HG03196 (cell line): Measurements from ENCODE around the gene FRMD4A.
"Not testable (repeated sequence)": the region's sequence is repeated elsewhere in the genome, so short reads cannot be mapped to it uniquely, and the experiment has no call there.

Source experiments
- ATAC-seq: cut with Tn5 transposase; IDR thresholded peaks from one replicate; pipeline ENCODE4 v1.9.1; 2021; ENCODE audit not compliant: unreplicated experiment

FRMD4A gene

DNA sequence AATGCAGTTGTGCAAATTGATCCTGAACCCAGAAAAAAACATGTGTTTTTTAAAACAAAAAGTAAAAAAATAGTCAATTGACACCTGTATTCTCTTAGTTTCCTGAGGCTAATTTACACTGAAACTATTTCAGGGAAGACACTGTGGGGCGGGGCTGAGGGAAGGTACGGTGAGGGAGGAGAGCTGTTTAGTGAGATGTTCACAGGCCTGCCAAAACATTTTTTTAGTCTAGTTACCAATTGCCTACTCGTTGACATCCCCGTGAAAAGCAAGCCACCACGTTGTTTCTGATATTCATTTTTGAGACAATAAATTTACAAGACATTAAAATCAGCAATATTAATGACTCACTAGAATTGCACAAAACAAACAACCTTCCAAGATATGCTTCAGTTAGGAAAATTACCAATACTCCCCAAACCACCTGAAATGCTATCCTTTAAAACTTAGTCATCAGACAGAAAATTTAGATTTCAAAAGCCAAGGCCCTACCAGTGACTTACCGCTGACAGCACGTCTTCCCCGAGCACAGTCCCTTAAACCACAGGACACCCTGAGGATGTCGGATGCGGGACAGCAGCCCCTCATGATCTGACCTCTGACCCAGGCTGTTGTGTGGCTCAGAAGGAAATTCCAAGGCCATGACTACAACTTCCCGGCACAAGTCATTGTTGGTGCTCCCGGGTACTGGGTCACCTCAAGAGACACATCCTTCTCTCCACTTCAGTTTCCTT is 464.8 kb downstream of the FRMD4A start:
- ATAC-seq, result no peak

DNA sequence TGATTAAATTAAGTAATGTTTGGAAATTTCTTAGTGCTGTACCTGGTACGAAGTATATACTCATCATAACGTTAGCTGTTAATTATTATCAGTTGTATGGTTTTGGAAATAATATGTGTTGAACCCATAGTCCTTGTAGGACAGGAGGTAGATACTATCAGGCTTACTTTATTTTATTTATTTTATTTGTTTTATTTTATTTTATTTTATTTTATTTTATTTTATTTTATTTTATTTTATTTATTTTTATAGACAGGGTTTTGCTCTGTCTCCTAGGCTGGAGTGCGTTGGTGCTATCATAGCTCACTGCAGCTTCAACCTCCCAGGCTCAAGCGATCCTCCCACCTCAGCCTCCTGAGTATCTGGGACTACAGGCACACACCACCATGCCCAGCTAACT is 465.5 kb downstream of the FRMD4A start:
- ATAC-seq, result not testable (repeated sequence)

DNA sequence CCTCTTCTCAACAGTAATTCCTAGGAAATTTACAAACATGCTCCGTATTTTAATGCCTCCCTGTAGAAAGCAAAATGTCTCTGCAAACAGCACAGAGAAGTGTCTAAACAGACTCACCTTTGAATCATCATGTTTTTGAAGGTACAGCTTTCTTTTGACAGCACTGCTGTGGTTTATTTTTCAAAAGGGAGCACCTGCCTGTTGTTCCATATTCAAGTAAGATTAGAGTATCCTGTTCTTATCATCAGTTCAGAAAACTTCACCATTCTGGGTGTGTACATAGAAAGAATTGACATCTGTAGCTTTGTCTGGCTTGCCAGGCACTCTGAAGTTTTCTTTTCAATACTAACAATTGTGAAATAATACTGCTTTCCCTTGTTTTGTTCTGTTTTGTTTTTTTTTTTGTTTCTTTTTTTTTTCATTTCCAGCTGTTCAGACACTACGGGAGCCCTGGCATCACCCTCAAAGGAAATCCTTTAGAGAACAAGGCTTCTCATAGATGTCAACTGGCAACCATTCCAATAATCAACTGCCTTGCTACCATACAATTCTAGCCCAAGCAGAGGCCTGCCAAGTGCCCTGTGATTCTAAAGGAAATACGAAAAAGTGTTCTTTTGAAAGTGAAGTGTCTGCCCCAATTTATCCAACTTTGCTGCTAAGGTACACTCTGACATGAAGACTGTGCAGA is 468.0 kb downstream of the FRMD4A start:
- ATAC-seq, result no peak

DNA sequence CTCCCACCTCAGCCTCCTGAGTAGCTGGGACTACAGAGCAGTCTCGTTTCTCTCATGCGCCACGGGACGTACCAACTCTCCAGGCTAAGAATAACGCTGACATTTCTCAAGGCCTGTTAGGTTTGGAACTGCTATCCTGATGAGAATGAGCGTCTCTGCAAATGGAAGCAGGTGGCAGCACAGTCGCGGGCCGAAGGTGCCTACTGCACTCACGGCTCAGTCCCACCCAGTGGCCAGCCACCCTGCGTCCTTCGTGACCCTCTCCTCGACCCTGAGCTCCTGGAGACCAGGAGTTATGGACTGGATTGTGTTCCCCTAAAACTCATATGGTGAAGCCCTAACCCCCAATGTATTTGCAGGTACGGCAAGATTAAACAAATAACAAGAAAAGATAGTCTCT is 469.8 kb downstream of the FRMD4A start:
- no peak for ATAC-seq

DNA sequence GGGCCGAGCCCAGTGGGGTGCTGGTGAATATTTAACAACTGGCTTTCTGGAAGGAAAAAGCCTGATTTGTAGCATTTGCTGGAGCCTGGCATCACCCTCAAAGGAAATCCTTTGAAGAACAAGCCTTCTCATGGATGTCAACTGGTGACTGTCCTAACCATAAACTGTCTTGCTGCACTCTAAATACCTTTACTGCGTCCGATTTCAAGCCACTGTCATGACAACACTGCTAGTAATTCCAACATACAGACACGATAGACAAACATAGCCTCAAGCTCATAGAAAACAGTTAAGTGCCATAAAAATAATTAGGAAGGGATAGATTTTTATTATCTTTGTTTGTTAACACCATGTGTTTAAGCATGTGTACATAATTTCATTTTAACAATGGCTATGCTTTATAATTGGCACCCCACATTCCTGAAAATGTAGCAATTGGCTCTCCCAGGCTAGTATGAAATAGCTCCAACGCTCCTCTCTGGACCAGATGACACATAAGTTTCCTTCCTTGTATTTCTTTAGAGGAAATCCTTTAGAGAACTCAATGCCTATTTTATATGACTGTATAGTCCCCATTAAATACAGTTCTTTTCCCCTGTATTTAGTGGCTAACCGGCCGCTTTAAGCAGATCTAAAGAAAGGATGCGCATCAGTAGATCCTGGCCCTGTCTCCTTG is 470.6 kb downstream of the FRMD4A start:
- no peak for ATAC-seq

DNA sequence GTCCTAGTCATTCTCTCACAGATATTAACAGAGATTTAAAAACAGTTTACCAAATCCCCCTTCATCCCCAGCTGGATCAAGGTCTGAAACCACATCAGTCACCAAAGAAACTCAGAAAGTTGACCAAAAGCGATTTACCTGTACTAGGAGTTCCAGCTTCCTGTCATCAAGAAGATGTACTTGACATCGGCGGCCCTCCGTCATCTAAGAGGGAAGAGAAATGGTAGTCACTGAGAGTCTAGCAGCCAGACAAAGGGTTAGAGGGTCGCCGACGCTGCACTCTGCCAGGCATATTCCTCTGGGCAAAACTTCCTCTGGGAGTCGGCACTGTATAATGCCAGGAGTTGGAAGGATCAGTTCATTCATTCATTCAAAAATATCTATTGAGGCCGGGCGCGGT is 472.0 kb downstream of the FRMD4A start:
- ATAC-seq, result no peak

DNA sequence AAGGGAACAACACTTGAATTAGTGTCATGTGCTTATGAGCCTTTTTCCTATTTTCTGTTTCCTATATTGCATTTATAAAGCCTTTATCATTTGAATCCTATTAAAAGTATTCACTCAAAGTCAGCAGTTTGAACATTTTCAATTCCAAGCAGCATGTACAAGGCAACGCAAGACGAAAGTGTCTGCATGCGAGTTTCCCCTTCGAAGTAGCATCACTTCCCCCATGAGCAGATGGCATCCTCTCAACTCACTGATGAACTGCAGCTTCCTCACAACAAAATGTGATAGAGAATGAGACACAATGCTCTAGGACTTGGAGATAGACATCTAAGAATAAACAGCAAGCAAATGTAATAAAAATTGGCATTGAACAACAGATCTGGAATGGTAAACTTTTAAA is 473.3 kb downstream of the FRMD4A start:
- ATAC-seq, result no peak

DNA sequence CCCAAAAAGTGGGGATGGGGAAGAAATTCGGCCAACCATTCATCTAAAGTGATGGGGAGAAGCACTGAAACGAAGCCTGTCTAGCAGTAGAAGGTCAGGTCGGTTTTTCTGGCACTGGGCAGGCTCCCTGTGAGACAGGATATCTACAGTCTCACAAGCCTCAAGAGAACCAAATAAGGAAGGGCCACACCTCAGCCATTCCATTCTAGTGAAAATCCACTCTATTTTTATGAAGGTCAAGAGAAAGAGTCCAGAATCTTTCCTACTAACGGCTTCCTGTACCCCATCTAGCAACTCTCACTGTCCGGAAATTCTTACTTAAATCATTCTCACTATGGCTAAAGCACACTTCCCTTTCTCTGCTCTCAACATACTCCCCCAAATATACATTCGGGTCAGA is 476.9 kb downstream of the FRMD4A start:
- ATAC-seq, result no peak

DNA sequence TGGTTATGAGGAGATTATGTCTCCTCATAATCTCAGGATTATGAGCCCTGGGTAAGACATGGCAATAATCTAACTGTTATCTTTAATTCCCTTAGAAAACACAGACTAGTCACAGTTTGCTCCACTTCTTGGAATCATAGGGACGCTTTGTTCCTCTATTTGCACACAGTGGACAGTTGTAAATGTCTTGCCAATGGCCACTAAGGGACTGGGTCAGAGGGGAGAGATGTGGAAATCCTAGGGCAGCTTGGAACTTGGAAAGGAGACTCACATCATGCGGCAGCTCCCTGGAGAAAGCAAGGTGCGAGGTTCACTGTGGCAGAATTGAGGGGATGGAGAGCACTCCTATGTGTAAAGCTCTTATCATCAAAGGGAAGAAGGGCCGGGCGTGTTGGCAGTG is 477.9 kb downstream of the FRMD4A start:
- ATAC-seq, result no peak

DNA sequence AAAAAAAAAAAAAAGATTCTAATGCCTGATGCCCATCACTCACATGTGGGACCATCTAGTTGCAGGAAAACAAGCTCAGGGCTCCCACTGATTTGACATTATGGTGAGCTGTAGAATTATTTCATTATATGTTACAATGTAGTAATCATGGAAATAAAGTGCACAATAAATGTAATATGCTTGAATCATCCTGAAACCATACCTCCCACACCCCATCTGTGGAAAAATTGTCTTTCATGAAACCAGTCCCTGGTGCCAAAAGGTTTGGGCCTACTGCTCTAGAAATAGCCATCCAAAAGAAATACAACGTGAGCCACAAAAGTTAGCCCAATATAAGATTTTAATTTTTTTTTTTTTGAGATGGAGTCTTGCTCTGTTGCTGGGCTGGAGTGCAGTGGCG is 478.8 kb downstream of the FRMD4A start:
- no peak for ATAC-seq

DNA sequence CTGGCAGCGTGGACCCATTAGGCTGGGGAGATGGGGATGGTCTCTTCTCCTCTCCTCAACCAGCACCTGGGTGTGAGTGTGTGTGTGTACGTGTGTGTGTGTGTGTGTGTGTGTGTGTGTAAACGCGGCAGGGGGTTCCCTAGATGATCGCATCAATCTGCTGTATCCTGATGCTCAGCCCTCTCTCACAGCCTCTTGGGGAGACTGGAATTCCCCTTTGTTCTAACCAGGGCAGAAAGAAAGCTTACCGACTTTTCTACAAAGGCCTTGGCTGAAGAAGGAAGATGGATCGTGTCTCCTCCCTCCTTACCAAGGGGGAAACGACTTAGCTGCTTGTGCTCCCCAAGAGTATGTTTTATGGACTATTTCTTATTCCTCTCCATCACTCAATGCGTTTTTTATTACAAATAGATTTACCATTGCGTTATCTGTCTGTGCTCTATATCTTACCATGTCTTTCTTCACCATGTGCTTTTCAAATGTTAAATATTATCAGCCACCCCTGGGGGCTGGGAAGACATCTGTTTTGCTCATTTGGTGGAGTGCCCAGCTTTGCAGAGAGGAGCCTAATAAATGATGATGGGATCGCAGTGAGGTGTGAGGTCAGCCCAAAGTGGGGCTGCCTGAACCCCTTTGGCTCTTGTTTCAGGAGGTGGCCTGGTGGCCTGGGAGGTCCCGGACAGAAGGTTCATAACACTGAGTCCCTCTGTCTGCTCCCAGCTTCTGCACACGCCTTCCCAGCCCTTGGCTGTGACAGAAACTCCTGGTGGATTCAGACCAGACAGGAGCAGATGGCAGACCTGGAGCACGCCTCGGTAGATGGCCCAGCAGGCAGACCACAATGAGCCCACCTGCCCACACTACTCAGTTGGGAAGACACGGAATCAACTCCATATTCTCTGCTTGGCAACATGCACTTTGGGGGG is 481.9 kb downstream of the FRMD4A start:
- no peak for ATAC-seq

DNA sequence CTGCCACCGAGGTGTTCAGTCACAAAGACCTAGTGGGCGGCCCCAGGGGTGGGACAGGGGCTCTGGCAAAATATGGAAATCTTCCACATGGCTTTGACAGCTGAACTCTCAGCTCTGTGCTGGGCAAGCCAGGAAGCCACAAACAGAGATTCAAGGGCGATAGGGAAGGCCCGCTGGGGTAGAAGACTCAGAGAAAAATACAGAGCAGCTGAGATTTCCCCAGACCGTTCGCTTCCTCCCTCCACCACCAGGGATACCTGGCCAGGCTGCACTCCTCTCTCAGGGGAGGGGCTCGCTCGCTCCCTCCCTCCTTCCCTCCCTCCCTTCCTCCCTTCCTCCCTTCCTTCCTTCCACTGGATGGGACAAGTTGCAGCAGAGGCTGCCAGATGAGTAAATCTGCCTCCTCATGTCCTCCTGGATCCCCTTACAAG is 483.5 kb downstream of the FRMD4A start:
- ATAC-seq, result no peak

DNA sequence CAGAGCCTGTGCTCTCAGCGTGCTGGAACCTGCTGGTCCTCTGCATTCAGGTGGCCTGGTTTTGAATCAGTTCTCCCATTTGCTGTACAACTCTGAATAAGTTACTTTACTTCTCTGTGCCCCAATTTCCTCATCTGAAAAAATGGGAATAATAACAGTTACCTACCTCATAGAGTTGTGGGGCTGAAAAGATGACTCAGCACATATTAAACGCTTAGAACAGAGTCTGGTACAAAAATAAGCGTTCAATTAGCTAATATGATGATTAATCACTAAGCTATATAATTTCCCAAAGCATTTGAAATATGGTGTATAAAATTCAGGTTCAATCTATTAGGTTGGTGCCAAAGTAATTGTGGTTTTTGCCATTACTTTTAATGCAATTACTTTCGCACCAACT is 484.8 kb downstream of the FRMD4A start:
- ATAC-seq, result no peak

DNA sequence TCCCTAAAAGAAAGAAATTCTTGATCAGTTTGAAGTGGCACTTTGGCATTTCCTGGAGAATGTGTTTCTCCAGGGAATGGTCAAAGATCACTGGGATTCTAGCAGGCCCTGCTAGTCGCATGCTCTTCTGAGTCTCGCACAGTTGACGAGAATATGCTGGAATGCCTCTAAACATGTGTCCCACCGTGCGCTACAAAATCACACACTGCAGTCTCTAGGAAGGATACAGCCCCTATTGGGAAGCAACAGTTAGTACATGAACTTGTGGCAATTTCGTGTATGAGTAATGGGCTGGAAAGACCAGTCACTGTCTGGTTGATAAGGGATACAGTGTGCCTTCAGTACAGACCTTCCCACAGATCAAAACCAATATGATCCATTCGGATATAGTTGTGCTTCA is 486.1 kb downstream of the FRMD4A start:
- ATAC-seq, result no peak

DNA sequence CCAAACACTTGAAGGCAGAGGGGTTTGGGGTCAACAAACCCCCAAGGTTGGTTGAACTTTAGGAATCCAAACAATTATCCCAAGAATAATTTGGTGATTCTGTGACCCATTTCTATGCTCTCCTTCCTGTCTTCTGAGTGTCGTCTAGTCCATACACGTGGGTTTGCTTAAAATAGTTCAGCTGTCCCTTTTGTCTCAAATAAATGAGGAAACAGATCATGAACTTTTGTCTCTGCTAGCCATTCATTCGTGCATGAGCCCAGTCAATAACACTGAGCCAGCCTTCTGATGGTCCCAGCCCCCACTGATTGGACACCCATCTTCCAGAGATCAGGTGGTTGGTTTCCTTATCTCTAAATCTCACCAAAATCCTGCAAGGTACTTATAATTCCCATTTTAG is 488.6 kb downstream of the FRMD4A start:
- ATAC-seq, result no peak

DNA sequence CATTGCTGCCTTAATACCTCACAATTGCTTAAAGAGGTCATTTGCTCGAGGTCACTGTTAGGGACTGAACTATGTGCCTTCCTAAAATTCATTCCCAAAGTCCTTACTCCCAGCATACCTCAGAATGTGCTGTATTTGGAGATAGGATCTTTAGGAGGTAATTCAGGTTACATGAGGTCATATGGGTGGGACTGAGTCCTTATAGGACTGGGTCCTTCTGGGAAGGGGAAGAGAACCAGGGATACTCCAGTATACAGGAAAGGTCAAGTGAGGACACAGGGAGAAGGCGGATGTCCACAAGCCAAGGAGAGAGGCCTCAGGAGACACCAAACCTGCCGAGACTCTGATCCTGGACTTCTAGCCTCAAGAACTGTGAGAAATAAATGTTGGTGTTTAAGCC is 490.7 kb downstream of the FRMD4A start:
- no peak for ATAC-seq

DNA sequence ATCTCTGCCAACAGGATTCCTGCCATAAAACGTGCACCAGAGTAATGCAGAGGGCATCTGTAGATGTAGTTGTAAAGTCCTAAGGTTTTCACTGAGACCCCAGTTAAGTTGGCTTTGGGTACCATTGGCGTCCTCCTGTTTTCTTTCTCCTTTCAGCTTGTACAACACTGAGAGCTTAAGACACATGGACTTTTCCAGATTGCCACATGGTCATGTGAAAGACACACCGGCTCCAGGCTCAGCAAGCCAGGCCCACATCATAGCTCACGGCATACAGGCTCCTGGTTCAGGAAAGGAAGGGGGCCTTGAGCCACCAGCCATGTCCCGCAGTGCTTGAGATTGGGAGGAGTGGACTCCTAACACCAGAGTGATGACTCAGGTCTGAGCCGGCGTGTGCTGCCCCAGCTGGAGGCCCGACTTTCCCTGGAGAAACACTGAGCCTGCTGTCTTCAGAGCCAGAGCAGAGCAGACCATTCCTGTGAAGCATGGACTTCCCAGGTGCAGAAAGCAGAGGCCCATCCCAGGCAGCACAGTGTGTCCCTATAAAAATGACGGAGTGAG is 491.2 kb downstream of the FRMD4A start:
- no peak for ATAC-seq

DNA sequence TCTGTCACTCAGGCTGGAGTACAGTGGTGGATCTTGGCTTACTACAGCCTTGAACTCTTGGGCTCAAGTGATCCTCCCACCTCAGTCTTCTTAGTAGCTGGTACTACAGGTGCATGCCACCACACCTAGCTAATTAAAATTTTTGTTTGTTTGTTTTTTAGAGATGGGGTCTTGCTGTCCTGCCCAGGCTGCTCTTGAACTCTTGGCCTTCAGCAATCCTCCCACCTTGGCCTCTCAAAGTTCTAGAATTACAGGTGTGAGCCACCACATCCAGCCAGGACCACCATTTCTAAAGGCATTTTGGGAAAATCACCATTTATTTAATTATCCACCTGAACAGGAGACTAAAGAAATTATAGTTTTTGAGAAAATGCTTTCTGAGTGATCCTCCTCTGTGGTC is 491.7 kb downstream of the FRMD4A start:
- no peak for ATAC-seq

DNA sequence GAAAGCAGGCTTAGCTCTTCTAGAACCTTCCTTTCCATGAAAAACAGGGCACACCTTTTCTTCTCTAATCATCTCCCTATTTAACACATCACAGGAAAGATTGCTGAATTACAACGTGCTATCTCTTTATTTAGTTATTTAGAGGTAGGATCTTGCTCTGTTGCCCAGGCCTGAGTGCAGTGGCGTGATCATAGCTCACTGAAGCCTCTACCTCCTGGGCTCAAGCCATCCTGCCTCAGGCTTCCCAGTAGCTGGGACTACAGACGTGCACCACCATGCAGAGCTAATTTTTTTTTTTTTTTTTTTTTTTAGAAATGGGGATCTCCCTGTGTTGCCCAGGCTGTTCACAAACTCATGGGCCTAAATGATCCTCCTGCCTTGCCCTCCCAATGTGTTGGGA is 492.8 kb downstream of the FRMD4A start:
- ATAC-seq, result no peak

DNA sequence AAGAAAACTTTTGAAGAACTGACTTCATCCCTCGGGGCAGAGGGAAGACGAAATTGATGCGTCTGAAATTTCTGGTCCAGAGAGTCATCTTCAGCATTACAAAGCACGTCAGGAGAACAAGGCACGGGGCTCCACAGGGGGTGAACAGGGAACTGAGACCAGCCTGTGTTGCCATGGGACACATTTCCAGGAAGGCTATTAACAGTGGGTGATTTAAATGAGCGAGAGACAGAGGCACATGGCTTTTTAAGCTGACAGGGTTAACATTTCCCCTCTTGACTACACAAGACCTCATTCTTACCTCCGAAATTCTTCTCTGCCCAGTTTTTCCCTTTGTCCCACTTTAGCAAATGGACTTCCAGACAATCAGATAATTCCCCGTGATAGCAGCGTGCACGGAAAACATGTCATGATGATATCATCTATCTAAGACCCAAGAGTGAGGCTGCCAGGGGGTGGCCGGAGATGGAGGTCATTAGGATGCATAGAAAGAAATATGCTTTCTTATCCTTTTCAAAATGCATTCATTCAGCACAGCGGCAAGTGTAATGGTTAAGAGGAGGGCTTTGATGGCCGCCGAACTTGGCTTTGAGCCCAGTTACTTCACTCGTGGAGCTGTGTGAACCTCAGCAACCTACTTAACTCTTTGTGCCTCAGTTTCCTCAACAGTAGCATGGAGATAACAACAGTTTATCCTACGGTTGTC is 496.0 kb downstream of the FRMD4A start:
- no peak for ATAC-seq
